Inflammatory macrophage treated with lipopolysaccharide for 4 hours (primary cell): Measurements from ENCODE around the gene SSC4D.
A peak's percentile ranks its signal among the peaks of the same experiment; 100 is the strongest.
"Not testable (repeated sequence)": the region's sequence is repeated elsewhere in the genome, so short reads cannot be mapped to it uniquely, and the experiment has no call there.

ENCODE experiments used
- DNase-seq: peaks from one replicate; pipeline ENCODE4 v3.0.0-alpha.2; 2020

Gene SSC4D

DNA sequence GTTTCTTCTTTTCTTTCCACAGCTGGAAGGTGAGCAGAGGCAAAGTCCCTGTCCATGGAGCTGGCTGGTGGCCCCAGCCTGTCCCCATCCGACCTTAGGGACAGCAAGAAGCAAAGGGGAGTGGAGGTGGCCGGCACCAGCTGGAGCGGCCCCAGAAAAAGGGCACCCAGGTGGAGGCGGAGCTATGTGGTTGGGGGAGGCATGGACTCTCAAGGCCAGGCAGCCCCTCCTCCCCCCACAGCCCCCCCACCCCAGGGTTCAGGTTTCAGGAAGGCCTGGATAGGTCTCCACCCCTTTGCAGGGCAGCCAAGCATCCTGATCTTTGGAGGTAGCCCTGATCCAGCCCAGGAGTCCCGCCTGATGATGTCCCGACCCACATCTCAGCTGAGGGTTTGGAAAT, at the start of gene SSC4D:
TSS of gene SSC4D (minus strand) at position 161 of the 400 bp plus-strand sequence. CDS start 5,258 bp downstream, outside the sequence.
- no peak for DNase-seq

DNA sequence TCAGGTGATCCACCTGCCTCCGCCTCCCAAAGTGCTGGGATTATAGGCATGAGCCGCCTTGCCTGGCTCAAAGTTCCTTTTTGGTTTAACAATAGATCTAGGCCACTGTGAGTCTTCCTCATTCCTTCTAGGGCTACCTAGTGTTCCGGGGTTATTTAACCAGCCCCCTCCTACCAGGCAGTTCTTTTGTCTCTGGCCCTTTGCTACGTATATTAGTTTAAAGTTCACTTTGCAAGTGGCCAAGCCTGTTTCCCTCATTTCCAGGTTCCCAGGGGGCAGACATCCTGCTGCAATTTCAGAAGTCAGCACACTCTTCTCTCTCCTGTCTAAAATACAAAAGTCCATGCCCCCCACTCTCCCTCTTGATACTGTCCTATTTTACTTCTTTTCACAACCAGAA, 49.0 kb upstream of the SSC4D start:
- not testable (repeated sequence) for DNase-seq

DNA sequence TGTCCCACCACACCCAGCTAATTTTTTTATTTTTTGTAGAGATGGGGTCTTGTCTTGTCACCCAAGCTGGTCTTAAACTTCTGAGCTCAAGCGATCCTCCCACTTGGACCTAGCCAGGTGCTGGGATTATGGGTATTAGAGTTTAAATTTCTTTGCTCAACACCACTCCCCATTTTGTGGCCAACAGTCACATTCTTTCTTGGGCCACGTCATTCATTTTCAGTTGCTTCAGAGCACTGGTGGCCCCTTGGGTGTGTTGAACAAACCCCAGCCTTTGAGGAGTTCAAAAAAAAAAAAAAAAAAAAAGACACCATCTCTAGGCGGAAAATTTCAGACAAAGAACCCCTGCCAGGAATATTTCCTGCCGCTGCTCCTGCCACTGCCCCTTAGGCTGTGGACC, 47.5 kb upstream of the SSC4D start:
- not testable (repeated sequence) for DNase-seq

DNA sequence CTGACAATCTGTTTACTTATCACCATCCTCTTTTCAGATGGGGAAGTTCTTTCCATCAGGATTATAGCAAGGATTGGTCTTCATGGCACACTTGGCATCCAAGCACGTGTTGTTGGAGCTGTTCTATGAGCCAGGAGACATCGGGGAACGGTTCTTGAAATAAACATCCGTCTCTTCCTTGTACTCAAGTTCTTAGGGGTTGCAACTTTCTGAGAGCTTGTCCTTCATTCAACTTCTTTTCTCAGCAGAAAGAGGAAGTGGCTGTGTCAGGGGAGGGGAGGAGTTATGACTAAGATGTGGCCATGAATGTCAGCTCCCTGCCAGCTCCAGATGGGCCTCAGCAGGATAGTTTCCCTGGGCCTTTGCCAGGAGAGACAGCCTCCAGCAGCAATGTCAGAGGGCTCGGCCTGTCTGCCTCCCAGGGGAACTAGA, 36.1 kb upstream of the SSC4D start:
- peak; percentile 56 for DNase-seq

DNA sequence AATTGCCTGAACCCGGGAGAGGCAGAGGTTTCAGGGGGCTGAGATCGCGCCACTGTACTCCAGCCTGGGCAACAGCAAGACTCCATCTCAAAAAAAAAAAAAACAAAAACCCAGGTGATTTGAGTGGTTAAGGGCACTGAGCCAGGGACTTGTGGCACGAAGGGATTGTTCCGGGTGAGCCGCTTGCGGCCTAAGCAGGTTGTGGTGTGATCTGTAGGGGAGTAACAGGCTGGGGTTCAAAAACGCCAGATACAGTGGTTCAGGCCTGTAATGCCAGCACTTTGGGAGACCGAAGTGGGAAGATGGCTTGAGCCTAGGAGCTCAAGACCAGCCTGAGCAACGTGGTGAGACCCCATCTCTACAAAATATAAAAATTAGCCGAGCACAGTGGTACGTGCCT, 34.3 kb upstream of the SSC4D start:
- not testable (repeated sequence) for DNase-seq

DNA sequence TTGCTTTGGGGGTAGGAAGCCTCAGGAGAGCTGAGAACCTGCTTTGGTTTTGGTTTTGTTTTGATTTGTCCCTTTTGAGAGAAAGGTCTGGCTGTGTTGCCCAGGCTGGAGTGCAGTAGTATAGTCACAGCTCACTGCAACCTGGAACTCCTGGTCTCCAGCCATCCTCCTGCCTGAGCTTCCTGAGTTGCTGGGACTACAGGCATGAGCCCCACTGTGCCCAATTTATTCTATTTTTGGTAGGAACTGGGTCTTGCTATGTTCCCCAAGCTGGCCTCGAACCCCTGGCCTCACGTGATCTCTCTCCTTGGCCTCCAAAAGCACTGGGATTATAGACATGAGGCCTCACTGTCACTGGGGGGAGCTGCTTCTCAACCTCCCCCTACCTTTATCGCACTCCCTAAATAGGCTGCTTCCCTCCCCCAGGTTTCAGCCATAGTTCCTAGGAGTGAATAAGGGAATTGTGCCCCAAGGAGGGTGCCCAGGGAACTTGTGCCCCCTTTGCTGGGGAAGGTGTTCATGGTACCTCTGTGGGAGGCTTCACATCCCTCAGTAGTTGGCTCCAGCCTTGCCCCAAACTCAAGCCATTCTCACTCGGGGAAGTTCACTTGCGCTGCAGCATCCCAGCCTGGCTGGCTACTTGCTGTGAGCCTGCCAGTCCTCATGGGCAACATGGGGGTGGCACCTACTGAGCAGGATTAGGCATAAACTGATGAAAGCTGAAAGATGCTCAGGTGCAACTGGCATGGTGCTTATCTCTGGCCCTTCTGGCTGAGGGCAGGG, 33.4 kb upstream of the SSC4D start:
- DNase-seq: not testable (repeated sequence)

DNA sequence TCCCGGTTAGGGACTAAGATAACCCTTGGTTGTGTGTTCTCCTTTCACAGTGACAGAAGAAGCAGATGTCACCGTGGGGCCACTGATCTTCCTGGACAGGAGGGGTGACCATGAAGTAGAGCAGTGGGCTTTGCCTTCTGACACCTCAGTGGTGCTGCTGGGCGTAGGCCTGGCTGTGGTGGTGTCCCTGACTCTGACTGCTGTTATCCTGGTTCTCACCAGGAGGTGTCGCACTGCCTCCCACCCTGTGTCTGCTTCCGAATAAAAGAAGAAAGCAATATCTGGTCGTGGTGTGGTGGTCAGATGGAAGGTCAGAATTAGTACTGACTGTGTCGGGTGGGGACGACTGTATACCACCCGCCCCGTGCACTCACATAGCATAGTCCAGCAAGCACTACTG, 32.3 kb upstream of the SSC4D start:
- not testable (repeated sequence) for DNase-seq

DNA sequence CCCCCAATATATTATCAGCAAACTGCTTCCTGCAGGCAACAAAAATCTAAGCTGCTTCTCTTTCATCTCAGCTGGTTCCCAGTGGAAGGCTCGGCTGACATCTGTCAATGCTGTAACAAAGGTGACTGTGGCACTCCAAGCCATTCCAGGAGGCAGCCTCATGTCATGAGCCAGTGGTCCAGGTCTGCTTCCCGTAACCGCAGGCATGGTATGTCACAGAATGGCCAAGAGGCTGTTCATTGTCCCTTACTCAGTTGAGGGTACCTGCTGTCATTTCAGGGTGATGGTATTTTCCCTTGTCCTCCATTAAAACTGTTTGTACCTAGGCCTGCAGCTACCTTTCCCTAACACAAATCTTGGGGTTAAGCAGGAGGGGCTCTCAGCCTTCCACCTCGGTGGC, 30.9 kb upstream of the SSC4D start:
- not testable (repeated sequence) for DNase-seq

DNA sequence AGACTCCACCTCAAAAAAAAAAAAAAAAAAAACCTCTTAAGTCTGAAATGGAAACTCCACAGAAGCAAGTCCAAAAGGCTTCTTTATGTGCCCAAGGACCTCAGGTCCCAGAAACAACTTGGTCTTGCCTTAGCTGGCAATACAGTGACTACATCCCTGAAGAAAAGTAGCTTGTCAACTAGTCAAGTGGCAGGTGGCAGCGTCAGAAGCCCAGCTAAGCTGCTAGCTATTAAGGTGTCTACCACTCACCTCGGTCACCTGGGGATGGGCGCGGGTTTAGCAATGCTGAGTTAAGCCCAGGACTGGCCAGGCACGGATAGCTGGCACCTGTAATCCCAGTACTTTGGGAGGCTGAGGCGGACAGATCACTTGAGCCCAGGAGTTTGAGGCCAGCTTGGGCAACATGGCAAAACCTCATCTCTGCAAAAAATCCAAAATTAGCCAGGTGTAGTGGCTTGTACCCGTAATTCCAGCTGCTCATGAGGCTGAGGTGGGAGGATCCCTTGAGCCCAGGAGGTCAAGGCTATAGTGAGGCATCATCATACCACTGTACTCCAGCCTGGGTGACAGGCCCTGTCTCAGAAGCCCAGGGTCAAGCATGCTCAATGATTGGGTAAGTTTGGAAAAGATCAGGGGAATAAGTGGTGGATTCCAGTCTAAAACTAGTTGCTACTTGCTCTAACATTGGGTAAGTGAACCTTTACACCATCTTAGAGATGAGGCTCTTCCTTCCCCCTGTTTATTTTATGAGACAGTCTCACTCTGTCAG, 29.8 kb upstream of the SSC4D start:
- DNase-seq: not testable (repeated sequence)

DNA sequence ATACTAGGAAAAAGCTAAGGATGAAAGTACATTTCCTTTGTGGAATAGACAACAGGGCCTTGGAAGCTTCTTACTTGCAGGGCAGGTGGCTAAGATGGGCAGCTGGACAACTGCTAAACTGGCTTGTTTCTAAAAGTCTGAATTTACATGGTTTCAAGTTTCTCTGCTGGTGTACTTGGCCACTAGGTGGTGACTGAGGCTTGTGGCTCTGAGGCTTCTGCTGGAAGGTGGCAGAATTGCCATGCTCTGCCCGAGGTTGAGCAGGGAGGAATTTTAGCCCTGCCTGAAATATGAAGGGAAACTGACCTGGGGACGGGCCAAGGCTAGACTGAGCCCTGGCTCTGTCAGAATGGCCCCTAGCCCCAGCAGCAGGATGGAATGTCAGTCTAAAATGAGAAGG, 28.4 kb upstream of the SSC4D start:
- peak; percentile 91 for DNase-seq

DNA sequence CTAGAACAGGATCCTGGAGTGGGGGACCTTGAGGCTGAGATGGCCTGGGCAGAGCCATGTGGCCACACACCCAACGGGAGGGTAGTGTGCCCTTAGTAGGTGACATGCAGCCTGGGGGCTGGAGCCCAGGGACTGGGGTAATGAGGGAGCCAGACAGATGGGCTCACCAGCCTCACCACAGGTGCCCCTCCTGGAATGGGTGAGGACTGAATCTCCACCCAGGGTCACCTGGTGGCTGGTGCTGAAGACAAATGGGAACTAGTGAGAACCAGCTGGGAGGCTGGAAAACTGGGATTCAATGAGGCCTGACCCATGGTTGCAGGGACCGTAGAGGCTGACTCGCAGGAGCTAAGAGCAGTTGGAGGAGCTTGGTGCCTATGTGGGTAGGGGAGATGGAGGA, 21.3 kb upstream of the SSC4D start:
- no peak for DNase-seq

DNA sequence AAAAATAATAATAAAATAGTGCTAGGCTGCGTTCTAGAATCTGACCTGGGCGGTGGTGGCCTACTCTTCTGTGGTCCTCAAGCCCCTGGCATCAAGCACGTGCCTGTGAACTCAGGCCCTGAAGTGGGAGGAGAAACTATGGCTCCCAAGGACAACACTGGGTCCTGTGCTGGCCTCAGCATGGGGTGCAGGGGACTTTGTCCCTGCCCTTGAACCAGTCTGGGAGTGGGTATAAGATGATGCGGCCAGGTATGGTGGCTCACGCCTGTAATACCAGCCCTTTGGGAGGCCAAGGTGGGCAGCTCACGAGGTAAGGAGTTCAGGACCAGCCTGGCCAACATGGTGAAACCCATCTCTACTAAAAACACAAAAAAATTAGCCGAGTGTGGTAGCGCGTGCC, 20.7 kb upstream of the SSC4D start:
- no peak for DNase-seq

DNA sequence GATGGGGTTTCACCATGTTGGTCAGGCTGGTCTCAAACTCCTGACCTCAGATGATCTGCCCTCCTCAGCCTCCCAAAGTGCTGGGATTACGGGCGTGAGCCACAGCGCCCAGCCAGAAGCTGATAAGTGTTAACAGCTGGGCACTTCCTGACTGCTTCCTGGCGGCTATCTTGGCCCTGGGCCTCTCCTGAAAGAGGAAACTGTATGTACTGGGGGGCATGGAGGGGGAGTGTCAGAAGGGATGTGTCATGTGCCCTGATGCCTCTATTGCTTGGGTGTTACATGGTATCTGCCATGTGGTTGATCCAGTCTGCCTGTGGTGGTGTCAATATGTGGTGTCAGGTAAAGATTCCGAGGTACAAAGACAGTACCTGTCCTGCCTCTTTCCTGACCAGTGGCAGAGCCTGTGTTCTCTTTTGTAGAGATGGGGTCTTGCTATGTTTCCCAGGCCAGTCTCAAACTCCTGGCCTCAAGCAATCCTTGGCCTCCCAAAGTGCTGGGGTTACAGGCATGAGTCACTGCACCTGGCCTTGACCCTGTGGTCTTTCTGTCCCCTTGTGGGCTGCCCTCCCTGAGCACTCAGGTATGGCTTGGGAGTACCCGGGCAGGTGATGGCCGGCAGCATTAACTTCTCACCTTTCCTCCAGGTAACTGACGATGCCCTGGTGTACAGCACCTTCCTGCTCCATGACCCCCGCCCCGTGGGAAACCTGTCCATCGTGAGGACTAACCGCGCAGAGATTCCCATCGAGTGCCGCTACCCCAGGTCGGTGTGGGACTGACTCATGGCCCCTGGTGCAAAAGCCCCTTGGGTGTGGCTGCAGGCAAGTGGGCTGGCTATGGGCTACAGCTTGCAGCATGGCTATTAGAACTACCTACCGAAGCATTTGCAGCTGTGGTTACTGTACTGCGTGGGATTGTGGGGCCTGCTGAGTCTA, 19.6 kb upstream of the SSC4D start:
- DNase-seq: peak; percentile 42

DNA sequence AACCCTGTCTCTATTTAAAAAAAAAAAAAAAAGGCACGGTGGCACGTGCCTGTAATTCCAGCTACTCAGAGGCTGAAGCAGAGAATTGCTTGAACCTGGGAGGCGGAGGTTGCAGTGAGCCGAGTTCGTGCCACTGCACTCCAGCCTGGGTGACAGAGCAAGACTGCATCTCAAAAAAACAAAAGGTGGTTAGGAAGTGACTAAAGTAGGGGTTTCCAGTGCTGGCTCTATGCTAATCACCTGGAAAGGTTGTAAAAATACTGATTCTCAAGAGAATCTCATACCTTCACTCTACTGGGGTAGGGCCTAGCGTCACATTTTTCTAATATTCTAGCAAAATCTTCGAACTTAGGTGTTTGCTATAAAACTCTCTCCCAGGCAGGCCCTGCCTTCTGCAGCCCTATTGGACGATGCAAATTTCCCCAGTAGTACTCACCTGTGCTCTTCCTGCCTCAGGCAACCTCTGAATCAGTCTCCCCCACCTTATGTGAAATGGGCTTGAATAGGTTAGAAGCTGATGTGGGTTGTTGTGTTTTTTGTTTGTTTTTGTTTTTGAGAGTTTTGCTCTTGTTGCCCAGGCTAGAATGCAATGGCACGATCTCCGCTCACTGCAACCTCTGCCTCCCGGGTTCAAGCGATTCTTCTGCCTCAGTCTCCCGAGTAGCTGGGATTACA, 18.8 kb upstream of the SSC4D start:
- no peak for DNase-seq

DNA sequence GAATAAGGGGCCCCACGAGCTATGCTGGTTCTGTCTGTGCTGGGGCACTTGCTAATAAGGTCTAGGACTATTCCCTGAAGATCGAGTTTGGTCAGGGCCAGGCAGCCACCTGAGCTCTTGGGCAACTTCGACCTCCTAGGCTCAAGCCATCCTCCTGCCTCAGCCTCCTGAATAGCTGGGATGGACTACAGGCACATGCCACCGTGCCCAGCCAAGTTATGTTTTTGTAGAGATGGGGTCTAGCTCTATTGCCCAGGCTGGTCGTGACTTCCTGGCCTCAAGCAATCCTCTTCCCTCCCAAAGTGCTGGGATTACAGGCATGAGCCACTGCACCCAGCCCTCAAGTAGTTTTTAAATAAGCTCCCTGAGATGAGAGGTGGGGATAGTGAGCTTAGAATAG, 18.1 kb upstream of the SSC4D start:
- DNase-seq: no peak

DNA sequence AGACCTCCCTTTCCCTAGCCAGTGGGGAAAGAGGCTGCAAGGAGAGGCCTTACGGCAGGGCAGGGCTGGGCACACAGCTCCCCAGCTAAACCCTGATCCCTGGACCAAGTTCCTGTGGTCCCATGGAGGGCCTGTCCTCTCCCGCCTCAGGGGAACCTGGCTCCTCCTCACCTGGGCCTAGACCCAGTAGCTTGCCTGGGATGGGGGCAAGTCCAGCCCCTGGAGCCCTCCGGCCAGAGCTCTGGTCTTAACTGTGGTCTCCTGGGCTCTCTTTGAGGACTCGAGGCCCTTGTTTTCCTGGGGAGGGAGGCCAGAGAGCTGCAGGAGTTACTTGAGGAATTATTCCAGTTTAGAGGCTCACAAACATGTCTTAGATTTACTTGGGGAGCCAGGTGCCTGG, 16.7 kb upstream of the SSC4D start:
- DNase-seq: no peak

DNA sequence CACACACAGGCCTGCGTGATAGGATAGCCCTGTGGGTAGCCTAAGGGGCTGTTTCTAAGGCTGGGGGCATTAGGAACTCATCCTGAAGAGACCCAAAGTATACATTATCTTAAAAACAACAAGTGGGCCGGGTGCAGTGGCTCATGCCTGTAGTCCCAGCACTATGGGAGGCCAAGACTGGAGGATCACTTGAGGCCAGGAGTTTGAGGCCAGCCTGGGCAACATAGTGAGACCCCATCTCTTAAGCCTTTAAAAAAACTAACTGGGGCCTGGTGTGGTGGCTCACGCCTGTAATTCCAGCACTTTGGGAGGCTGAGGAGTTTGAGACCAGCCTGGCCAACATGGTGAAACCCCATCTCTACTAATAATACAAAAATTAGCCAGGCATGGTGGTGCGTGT, 16.1 kb upstream of the SSC4D start:
- DNase-seq: not testable (repeated sequence)

DNA sequence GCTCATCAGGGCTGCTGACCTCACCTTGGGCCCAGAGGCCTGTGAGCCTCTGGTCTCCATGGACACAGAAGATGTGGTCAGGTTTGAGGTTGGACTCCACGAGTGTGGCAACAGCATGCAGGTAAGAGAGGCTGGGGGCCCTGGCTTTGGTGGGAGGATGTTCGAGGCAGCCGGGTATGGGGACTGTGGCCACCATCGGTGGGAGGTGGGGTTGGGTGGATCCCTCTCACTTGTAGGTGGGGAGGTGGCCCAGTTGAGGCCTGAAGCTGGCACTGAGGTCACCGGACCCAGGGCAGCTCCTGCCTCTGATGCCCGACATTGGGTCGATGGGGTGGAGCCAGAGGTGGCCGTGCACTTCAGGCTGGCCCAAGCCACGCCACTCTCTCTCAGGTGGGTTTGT, 15.7 kb upstream of the SSC4D start:
- DNase-seq: no peak

DNA sequence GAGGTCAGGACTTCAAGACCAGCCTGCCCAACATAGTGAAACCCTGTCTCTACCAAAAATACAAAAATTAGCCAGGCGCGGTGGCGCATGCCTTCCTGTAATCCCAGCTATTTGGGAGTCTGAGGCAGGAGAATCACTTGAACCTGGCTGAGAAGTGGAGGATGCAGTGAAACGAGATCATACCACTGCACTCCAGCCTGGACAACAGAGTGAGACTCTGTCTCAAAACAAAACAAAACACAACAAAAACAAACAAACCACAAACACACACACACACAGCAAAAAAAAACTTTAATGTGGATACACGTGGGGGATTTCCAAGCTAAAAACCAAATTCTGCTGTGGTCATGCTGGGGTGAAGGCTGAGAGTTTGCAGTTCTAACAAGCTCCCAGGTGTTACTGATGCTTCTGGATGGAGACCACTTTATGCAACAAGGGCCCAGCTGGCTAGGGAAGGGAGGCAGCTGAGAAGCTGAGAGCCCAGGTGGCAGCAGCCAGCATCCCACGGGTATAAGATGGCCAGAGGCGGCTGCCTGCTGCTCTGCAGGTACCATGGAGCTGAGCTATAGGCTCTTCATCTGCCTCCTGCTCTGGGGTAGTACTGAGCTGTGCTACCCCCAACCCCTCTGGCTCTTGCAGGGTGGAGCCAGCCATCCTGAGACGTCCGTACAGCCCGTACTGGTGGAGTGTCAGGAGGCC, 15.1 kb upstream of the SSC4D start, which contains the start of gene ZP3:
TSS of gene ZP3 (plus strand) at position 538 of the 699 bp plus-strand sequence. CDS start at position 553, 15 bp downstream.
- no peak for DNase-seq

DNA sequence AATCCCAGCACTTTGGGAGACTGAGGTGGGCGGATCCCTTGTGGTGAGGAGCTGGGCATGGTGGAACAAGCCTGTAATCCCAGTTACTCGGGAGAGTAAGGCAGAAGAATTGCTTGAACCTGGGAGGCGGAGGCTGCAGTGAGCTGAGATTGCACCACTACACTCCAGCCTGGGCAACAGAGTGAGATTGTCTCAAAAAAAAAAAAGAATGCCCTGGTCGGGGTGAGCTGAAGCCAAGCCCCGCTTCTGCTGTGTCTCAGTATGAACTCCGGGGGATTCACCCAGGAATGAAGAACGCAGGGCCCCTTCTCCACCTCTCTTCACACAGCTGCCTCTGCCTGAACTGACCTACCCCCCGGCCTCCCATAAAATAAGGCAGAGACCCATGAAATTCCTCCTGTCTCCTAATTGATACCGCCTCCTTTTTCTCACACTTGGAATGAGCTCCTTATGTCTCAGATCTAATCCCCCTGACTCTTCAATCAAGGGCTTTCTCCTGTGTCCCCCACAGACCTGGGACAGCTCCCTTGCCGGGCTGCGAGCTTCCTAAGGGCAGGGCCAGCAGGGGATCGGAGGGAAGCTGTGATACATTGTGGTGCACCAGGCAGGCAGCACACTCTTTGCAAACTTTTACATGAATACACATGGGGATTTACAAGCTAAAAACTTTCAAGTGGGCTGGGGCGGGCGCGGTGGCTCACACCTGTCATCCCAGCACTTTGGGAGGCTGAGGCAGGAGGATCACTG, 14.3 kb upstream of the SSC4D start:
- no peak for DNase-seq

DNA sequence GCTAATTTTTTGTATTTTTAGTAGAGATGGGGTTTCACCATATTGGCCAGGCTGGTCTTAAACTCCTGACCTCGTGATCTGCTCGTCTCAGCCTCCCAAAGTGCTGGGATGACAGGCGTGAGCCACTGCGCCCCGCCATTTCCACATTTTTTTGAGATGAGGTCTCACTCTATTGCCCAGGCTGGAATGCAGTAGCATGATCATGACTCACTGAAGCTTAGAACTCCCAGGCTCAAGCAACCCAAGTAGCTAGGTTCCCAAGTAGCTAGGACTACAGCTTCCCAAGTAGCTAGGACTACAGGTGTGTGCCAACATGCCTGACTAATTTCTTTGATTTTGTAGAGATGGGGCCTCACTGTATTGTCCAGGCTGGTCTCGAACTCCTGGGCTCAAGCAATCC, 11.6 kb upstream of the SSC4D start:
- DNase-seq: peak; percentile 53
